Right renal pelvis (tissue), 4 donors: Measurements from ENCODE around the gene NUDT16L1. TPM values are rescaled to one million over a fixed set of nuclear protein-coding genes. Genes with fewer than 3 reads are reported as not detected.

Experiments
- DNase-seq, 4 donors: peaks; one replicate each; pipeline ENCODE4 v3.0.0-alpha.2; 2013; ENCODE audit warnings: low read depth in 4 of 4, low spot score in 3 of 4, missing footprints in 1 of 4
- polyA plus RNA-seq, 4 donors: library from polyadenylated mRNA; unstranded; fragments of 120-200 nt; gene quantifications; one replicate each; pipeline ENCODE4 v1.2.1, GENCODE V29; 2013; ENCODE audit not compliant: insufficient read length in 4 of 4

The NUDT16L1 gene
- polyA plus RNA-seq, 4 donors, result 39.7 to 55.9 (median 43.3) TPM

DNA sequence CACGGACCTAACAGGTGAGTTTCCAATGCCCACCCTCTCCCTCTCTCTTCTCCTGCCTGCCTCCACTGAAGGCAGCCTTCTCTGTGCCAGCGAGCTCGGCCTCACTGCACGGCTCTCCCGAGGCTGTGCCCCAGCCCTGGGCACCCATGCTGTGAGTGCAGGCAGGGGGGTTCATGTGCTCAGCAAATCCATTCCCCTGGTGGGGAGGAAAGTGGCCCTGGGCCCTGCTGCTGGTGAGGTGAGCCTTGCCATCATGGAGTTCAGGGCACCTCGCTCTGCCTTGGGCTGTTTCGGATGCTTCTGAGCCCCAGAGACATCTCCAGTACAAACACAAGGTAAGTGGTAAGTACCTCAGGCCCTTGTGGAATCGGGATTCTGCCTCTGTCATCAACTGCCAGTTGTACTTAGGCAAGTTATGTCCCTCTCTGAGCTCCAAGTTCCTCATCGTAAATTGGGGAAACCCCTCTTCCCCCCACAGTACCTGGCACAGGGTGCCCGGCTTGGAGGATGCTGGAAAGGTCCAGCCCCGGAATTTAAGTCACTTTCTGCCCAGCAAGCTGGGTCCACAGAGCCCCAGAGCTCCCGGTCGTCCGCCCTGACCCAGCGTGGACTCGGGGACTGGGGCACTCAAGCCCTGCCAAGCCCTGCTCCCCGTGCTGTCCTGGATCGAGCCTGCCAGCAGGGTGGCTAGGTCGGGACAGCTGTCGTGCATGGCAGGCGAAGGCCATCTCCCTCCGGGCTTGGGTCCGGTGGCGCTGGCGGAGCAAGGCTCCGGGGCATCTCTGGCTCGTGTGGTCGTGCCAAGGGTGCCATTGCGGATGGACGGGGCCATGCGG, 684 bp upstream of the NUDT16L1 start:
- DNase-seq, result no peak

DNA sequence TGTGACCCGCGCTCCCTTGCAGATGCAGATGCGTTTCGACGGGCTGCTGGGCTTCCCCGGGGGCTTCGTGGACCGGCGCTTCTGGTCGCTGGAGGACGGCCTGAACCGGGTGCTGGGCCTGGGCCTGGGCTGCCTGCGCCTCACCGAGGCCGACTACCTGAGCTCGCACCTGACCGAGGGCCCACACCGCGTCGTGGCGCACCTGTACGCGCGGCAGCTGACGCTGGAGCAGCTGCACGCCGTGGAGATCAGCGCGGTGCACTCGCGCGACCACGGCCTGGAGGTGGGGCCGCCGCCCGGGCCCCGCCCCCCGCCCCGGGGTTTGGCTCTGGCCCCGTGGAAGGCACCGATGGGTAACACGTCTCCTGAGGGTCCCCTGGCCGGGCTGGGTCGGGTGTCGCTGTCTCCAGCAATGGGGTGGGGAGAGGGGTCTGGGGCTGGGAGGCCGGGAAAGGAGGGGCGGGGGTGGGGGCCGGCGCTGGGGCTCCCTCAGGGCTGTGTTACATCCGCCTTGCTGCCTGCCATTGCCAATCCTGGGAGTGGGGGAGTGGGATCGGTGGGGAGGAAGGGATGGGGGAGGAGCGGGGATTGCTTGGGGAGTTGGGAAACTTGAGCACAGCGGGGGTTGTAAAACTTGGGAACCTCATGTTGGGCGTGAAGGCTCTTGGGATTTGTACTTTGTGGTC, 737 bp downstream of the NUDT16L1 start:
- DNase-seq, result no peak

DNA sequence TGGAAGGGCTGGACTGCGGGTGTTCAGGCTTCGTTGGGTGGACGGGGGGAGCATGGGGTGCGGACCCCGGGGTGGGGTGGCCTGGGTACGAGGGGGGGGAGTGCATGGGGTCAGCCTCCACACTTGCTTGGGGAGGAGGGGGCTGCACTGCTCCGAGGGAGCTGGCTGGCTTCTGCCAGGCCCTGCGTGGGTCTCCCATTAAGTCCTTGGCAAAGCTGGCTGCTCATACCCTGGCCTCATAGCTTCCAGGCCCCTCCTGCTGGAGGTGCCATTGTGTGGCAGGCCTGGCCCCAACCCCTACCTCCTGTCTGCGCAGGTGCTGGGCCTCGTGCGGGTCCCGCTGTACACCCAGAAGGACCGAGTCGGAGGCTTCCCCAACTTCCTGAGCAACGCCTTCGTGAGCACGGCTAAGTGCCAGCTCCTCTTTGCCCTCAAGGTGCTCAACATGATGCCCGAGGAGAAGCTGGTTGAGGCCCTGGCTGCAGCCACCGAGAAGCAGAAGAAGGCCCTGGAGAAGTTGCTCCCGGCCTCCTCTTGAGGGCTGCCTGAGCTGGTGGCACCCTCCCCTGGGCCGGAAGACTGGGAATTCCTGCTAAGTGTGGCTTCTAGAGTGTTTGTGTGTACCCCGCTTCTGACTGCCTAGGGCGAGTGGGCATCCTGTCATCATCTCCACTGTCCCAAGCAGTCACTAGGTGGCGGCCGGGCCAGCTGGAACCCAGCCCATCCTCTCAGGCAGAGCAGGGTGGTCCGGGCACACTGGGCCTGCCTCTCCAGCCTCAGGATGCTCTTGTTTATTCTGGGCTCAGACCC, 1.5 kb downstream of the NUDT16L1 start:
- DNase-seq, result no peak

DNA sequence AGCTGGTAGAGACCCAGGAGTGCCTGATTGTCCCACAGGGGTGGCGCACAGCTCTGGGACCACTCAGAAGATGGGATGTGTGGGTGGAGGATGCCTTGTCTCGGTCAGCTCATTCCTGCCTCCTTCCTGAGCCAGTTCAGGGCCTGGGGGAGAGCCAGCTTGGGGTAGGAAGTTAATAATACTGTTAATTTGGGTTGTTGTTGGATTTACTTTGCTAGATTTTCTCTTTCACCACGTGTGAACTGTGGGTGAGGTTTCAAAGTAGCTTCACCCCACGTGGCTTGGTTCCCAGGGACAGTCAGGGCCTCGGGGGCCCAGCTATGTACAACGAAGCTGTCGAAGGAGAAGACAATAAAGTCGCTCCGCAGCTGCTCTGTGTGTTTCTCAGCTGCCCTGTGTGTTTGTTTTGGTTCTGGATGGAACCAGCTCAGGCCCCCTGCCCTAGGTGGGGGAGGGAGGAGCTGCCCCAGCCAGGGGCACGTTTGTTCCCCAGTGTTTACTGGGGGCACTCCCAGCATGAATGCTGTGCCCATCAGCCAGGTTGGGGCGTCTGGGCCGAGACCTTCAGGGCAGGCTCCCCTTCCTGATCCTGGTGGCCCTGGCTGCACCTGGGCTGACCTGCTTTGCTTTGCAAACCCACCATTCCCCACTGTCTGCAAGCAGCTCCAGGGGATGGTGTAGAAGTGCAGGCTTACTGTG, 2.3 kb downstream of the NUDT16L1 start:
- DNase-seq, result no peak

DNA sequence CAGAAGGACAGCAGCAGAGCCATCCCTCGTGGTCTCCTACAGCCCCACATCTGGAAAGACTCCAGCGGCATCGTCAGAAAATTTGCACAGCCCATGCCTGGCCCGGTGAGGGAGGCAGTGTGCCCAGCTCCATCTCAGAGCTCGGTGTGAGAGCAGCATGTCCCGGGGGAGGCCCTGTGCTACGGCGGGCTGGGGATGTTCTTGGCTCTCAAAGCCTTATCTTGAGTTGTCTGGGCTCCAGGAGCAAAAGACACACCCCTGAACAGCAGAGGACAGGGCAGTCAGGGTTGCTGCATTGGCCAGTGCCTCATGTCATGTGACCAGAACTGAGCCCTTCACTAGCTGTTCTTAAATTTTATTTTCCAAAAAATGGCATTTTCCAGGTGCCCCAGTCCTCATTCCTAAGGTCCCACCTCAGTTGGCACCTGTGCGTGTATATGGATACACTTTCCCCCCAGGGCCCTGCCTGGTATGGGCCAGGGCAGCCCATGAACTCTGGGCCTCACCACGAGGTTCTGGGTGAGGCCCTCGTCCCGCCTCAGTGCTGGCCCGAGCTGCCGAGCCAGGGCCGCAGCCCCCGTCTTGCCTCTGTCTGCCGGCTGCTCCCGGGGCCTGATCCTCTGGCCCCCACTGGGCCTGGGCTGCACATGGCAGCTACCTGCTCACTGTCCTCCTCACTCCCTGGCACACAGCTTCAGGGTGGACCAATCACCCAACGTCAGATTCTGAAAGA, 3.0 kb downstream of the NUDT16L1 start:
- DNase-seq, result no peak

DNA sequence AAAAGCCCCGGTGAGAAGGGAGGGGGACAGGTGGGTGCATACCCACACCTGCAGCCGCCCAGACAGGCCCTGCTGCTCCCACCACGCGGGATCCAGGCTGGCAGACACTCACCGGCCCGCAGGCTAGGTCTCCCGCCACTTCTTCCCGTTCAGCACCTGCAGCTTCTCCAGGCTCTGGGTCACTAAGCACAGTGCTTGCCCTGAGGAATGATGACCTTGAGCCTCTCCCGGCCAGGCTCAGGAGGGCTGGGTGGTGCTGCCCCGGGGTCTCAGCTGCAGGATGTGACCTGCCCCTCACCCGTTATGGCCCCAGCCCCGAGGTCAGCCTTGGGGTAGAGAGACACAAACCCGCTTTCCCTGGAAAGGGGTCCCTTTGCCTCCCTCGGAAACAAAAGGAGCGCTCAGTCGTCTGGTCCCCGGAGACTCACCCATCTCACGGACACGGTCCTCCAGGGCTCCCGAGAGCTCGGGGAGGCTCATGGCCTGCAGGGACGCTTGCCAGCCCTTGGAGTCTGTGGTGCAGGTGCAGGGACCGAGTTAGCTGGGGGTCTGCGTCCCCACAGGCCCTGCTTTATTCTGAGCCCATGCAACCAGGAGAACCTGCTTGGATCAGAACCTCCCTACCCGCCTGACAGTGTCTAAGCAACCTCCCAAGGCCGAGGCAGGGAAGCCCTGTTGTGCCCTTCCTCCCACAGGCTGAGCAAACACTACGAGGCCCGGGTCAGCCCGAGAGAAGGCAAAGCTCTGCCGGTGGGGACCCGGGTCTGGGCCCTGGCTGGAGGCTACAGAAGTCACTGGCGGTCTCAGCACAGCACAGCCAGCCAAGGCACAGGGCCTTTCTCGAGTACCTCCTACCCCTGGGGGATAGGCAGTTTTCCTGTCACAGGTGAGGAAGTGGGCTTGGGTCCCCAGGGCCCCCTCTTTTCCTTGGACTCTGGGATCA, 3.8 kb downstream of the NUDT16L1 start:
- DNase-seq, result no peak

DNA sequence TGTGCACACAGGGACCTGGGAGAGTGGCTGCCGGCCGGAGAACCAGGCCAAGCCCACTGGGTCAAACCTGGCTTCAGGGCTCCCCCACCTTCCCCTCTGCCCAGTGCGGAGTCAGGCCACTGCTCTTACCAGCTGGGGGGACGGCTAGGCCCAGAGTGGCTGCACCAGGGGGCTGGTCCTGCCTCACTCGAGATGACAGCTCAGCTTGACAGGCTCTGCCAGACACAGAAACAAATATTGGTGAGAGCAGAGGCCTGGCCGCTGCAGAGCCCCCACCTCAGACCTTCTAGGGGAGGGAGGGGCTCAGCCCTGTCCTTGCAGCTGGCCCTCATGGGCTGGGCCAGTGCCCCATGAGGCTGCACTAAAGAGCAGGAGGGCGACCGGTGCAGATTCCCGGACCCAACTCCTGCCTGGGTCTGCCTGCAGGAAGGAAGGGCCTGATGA, 4.5 kb downstream of the NUDT16L1 start:
- DNase-seq, result no peak

DNA sequence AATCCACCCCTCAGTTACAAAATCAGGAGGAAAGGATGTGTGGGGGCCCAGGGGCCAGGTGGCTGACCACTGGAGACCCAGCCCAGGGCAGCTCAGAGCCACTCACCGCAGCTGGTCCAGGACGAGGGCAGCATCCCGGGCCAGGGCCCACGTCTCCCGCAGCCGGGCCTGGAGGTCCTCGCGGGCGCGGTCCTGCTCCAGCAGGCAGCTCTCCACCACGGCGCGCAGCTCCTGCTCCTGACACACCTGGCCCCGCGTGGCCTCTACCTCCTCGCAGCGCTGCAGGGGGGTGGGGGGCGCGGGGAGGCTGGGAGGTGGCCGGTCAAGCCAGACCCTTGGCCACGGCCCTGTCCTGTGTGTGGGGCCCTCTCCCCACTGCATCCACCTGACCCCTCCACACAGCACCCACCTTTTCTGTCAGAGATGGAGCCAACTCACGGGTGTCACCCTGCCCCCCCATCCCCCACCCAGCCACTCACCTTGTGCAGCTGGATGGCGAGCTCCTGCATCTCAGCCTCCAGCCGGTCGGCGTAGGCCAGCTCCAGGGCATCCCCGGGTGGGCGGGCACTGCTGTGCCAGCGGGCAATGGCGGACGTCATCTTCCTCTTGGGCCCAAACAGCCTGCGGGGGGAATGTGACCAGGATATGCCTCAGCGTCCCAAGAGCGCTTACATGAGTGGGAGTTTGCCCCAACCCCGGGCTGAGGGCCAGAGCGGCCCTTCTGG, 5.1 kb downstream of the NUDT16L1 start:
- DNase-seq, result no peak

DNA sequence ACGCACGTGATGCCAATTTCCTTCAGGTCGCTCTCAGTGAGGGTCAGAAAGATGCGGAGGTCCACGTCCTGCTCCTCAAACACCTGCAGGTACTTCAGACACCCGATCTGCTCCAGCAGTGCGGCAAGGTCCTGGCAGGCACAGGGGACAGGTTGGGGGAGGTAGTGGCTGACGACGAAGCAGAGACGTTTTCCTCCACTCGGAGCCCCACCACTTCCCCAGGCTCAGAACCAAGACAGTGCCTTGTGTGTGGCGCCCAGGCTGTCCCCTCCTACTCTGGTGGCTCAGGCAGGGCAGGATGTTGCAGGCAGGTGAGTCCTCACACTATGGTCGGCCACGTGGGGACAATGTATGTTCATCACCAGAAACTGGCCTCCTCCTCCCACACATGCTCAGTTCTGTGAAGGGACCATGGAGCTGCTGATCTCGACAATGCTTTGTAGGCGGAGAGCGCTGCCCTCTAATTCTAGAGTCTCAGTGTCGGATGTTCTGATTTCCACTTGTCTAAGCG, 5.7 kb downstream of the NUDT16L1 start:
- DNase-seq, result no peak

DNA sequence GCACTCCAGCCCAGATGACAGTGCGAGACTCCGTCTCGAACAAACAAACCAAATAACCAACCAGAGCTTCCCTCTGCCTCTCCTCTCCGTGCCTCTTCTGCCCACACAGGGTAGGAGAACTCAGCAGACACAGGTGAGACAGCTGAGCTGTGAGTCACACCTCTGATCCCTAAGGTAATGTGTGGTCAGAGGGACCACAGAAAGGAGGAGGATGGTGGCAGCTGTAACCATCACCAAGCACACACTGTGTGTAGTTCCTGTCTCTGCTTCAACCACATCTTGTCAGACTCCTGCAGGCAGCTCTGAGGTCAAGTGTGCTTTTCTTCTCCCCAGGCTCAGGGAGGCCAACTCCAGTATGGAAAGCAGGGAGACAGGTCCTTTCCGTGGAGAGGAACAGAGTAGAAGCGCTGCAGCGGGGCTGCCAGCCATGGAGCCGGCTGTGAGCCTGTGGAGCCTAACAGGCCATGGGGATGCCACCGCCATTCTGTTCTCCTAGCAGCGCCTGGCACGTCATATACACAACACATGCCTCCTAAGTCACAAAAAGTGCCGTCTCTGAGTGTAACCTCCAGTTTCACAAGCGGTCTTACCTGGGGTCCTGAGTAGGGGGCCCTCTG, 7.1 kb downstream of the NUDT16L1 start:
- DNase-seq, result no peak

DNA sequence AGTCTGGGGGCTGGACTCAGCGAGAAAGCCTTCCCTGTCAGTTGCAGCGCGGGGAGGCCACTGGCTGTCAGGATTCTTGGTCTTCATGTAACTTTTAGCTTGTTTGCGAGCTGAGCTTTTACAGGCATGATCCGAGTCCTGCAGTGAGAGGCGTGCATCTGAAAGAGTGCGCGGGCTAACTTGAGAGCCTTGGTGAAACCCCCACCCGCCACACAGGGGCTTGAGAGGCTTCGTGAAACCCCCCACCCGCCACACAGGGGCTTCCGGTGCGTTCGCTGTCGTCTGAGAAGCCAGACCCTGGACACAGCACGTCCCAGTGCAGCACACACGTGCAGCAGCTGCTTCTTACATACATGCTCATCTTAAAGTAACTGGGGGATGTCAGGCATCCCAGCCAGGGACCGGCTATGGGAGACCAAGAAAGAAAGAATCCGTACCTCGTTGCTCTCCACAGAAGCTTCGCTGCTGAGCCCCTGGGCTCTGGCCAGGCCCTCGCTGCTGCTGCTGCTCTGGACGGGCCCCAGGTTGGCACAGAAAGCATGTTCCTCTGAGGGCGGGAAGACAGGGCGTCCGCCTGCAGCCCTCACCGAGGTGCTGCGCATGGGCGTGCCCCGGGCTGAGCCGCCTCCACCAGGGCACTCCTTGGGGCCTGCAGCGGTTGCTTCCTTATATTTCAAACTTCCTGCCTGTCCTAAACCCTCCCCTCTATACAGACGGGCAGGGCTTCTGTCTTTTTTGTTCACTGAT, 7.8 kb downstream of the NUDT16L1 start:
- no peak for DNase-seq

DNA sequence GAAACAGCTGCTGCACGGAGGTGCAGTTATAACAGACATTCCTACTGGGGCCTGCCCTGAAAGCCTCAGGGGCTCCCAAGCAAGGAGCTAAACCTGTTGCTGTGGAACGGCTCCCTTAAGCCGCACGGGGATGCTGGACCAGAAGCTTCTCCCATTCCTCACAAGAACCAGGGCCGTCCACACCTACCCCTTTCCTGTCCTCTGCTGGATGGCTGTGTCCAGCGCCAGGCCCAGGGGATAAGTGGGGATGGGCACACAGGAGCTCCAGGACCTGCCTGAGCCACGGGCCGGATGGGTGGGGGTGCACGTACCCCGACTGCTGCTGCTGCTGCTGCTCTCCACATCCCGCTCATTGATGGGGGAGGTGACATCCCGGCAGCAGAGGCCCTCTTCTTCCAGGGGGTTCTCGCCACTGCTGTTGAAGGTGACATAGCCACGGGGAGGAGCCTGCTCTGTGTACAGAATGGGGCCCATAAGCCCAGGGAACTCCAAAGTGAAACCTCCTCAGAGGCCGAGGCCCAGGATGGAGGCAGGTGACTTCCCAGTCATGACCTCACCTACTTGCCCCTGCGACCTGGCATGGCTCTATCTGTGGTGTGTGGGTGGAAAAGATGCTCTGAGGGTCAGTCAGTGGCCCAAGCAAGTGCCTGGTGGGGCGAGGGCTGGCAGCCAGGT, 8.6 kb downstream of the NUDT16L1 start:
- DNase-seq, result no peak

DNA sequence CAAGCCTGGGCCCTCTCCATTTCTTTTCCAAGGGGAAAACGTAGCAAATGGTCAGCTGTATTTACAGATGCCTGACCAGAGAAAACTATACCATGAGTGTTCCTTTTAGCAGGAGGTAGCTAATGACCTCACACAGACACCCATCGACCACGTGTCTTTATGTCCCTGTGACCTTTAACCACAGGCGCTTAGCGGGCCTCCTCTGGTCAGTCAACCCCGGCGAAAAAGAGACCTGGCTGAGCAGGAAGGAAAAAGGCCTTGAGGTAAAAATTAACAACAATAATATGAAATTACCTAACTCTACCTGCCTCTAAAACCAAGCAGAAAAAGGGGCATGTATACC, 9.1 kb downstream of the NUDT16L1 start:
- no peak for DNase-seq

DNA sequence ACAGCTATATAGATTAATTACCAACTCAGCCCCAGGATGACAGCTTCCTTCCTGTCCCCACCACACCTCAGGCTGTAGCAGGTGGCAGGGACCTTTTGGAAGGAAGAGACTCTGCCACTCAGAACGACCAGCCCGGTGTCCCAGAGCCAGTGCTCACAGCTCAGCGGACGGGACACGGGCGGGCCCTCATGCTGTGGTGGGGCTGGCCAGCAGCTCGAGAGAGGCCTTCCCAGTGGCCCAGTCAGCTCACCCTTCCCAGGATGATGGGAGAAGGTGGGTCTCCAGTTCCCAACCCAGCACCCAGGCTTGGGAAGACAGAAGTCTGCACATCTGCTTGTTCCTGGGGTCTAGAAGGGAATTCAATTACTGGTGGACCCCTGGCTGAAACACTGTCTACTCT, 10.5 kb downstream of the NUDT16L1 start:
- DNase-seq, result no peak

DNA sequence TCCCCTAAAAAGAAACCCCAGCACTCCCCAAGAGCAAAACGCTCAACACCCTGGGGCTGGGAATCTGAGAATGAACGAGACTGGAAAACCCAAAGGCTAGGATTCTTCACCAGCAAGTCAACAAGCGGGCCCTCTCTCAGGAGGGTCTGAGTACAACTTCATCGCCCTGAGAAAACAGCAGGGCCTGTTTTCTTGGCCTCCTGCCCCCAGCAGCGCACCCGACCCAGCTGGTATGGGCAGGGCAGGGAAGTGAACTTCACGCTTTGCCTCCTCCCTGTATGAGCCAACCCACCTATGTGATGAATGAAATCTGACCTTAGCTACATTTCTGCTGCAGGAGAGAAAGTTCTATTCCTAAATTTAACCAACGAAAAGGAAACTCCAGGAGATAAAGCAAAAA, 11.1 kb downstream of the NUDT16L1 start:
- no peak for DNase-seq

DNA sequence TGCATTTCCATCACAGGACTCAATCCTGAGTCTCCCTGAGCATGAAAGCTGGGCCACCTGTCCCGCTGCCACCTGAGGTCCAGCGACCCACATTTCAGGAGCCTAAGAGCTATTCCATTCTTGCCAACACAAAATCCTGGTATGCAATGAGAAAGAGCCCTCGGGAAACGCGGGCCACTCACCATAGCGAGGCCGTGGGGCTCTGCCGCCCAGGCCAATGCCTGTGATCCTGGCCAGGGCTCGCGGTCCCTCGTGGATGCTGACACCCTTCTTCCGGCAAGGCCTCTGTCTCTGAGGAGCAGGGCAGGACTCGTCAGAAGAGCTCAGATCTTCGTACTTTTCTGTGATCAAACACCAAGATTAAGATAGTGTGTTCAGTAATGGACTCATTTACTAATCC, 11.6 kb downstream of the NUDT16L1 start:
- no peak for DNase-seq
